ENCODE measurements around the gene ZDHHC11B. TPM values are rescaled to one million over a fixed set of nuclear protein-coding genes. Genes with fewer than 3 reads are reported as not detected.
"Not testable (repeated sequence)": the region's sequence is repeated elsewhere in the genome, so short reads cannot be mapped to it uniquely, and the experiment has no call there.

ZDHHC11B gene
- total RNA-seq, 1 donor from 2014 or later, result 0.64 TPM

DNA sequence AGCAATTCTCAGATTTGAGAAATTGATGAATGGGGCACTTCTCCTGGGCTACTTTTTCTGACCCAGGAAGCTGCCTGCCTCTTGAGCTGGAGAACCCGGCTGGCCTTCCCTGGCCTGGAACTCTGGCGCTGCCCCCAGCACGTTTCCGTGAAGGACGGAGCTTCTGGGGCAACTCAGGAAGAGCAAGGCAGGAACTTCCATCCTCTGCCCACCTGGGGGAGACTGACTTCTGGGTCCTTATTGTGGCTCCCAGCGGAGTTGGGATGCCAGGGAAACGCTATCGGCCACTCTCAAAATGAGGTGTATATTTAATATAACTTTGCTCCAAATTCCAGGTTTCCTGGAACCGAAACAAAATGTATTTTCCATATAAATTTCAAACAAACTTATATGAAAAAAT, 57.4 kb downstream of the ZDHHC11B start:
- H3K4me1 ChIP-seq; H3K27me3 ChIP-seq; H3K27ac ChIP-seq; intact Hi-C loops (cut with DNase I); DNase-seq (ENCODE audit: low spot score in 2 of 2); H3K9me3 ChIP-seq; H3K36me3 ChIP-seq; H3K4me3 ChIP-seq: not testable (repeated sequence)

DNA sequence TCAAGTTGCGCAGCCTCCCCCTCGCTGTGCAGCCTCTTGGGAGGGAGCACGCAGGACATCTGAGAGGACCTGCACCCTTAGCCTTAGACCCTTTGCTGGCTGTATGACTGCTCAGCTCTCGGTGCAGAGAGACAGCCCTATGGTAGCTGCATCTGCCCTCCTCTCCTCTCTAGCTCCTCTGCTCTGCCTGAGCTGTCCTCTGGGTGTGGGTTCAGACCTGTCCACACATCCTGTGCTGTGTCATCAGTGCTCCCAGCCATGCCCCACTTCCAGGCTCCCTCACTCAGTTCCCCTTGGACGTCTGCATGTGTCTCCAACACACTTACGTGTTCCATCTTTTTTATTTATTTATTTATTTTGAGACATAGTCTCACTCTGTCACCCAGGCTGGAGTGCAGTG, 60.7 kb downstream of the ZDHHC11B start:
- intact Hi-C loops (cut with DNase I); H3K4me3 ChIP-seq; H3K9me3 ChIP-seq; H3K4me1 ChIP-seq; DNase-seq (ENCODE audit: low spot score in 2 of 2); H3K27ac ChIP-seq; H3K27me3 ChIP-seq; H3K36me3 ChIP-seq: not testable (repeated sequence)

DNA sequence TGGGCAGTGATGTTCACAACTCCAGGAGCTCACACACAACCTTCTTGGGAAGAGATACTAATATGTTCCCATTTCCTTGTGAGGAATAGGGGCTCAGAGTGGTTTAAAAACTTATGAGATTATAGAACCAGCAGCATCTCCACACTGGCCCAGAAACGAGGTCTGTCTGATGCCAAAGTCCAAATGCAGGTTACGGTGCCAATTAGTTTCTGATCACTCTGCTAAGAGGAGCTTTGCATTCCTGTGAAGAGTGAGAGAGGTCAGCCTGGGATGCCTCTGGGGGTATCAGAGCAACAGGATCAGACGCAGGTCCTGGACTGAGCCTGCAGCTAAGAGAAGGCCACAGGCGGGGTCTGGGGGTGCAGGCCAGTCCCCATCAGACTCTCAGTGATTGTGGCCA, 61.2 kb downstream of the ZDHHC11B start:
- H3K27me3 ChIP-seq; DNase-seq (ENCODE audit: low spot score in 2 of 2); H3K4me1 ChIP-seq; H3K27ac ChIP-seq; intact Hi-C loops (cut with DNase I); H3K36me3 ChIP-seq; H3K9me3 ChIP-seq; H3K4me3 ChIP-seq: not testable (repeated sequence)

DNA sequence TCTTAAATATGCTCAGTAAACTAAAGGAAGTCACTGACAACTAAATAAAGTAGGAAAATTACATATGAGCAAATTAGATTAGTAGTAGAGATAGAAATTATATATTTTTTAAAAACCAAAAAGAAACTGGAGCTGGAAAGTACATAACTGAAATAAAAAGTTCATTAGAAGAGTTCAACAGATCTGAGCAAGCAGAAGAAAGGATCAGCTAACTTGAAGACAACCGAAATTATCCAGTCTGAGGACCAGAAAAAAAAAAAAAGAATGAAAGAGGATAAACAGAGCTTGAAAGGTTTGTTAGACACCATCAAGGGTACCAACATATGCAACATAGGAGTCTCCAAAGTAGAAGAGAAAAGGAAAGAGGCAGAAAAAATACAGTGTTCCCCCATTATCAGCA, 65.2 kb downstream of the ZDHHC11B start:
- intact Hi-C loops (cut with DNase I); H3K27ac ChIP-seq; H3K9me3 ChIP-seq; H3K4me3 ChIP-seq; H3K27me3 ChIP-seq; H3K36me3 ChIP-seq; DNase-seq (ENCODE audit: low spot score in 2 of 2); H3K4me1 ChIP-seq: not testable (repeated sequence)

DNA sequence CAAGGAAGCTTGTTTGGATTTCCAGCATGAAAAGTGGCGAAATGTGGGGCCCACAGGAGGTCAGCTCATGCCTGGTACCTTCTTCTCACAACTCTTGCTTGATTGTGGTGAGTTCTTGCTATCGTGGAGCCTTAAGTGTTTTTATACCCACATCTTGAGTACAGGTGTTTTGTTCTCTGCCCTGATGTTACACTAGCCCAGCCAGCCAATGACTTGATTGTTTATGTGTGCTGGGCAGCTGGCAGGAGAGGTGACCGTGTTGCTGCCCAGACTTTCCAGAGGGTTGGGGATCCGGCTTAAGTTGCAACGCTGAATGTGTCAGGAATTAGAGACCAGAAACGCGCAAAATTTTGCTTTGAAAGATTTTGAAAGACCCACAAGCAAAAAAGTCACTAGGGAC, 67.4 kb downstream of the ZDHHC11B start:
- intact Hi-C loops (cut with DNase I), result no loop called here
- no peak for DNase-seq (ENCODE audit: low spot score in 2 of 2)
- H3K4me3 ChIP-seq, result no peak overlapping the region
- no peaks in the 10 kb centered on the region for H3K4me1 ChIP-seq
- no peak overlapping the region for H3K27ac ChIP-seq
- H3K27me3 ChIP-seq, result no peaks in the 10 kb centered on the region
- TF ChIP-seq, protein P1, sequence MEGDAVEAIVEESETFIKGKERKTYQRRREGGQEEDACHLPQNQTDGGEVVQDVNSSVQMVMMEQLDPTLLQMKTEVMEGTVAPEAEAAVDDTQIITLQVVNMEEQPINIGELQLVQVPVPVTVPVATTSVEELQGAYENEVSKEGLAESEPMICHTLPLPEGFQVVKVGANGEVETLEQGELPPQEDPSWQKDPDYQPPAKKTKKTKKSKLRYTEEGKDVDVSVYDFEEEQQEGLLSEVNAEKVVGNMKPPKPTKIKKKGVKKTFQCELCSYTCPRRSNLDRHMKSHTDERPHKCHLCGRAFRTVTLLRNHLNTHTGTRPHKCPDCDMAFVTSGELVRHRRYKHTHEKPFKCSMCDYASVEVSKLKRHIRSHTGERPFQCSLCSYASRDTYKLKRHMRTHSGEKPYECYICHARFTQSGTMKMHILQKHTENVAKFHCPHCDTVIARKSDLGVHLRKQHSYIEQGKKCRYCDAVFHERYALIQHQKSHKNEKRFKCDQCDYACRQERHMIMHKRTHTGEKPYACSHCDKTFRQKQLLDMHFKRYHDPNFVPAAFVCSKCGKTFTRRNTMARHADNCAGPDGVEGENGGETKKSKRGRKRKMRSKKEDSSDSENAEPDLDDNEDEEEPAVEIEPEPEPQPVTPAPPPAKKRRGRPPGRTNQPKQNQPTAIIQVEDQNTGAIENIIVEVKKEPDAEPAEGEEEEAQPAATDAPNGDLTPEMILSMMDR (IDR thresholded peaks at IDR 0.05), result no peak
- H3K9me3 ChIP-seq, result peaks cover 9% of the 10 kb centered on the region in 2 donors
- H3K36me3 ChIP-seq, result no peaks in the 10 kb centered on the region

DNA sequence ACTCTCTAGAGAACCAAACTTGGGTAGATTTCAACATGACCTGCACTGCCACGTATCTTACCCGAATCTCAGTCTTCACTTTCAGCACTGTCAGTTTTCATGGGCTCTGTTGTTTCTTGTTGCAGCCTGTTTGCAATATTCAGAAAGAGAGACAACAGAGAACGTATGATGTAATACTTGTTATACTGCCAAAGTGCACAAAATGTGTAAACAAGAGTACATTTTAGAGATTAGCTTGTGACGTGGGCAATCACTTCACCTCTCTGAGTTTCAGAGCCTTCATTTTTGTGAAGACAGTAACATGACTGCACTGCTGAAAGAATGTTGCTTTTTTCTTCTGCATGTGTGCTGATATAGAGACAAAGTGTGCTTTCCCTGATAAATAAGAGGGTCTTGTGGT, 67.8 kb downstream of the ZDHHC11B start:
- H3K27ac ChIP-seq, result not testable (repeated sequence)

DNA sequence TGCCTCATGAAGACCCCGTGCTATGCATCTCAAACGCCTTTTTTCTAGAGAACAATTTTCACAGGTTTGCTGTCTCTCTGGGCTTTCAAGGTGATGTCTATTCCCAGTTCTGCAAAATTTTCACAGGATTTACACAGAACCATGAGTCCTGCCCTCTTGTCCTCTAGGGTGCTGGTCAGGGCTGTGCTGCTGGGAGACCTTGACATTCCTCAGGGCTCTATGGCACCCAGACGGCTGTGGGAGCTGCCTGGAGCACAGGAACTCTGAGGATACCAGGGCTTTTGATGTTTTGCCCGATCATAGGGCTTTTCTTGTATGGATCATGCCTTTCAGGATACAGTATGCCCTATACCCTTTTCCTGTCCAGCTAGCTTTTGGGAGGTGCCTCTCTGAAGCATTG, 68.9 kb downstream of the ZDHHC11B start:
- intact Hi-C loops (cut with DNase I); DNase-seq (ENCODE audit: low spot score in 2 of 2); H3K27ac ChIP-seq: not testable (repeated sequence)

More for the DNA sequence above, 67.8 kb downstream of the ZDHHC11B start:
- H3K4me3 ChIP-seq; H3K4me1 ChIP-seq; H3K9me3 ChIP-seq; H3K27me3 ChIP-seq; intact Hi-C loops (cut with DNase I); DNase-seq (ENCODE audit: low spot score in 2 of 2); H3K36me3 ChIP-seq: not testable (repeated sequence)

DNA sequence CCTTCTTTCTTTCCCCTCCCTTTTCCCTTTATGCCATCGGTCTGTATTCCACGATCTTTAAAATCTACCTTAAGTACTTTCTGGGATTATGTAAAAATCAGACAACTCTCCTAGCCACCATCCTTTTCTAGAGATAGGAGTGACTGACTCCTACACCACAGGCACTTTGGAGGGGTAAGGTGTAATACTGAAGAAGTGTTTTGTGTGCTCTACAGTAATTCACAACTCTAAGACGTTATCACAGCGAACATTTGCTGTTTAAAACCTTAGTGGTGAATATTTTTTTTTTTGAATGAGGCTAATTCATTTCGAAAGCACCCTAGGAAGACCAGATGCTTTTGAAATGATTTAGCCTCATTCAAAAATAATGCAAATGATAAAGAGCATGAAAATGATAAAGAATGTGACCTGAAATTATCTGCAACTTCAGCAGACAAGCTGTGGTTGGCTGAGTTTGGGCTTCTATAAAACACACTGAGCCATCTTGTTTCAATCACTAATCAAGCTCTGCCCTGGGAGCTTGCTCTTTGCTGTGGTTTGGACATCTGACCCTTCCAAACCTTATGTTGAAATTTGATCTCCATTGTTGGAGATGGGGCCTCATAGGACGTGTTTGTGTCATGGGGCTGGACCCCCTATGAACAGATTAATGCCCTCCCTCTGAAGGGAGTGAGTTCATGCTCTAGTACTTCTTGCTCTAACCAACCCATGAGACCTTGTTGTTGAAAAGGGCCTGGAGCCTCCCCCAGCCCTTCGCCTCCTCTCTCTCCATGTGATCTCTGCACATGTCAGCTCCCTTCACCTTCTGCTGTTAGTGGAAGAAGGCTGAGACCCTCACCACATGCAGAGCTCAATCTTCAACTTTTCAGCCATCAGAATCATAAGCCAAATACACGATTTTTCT, 70.1 kb downstream of the ZDHHC11B start:
- H3K4me1 ChIP-seq; H3K9me3 ChIP-seq; intact Hi-C loops (cut with DNase I); H3K4me3 ChIP-seq; DNase-seq (ENCODE audit: low spot score in 2 of 2); H3K36me3 ChIP-seq; H3K27me3 ChIP-seq; H3K27ac ChIP-seq: not testable (repeated sequence)

More for the DNA sequence above, 68.9 kb downstream of the ZDHHC11B start:
- not testable (repeated sequence) for H3K36me3 ChIP-seq, H3K27me3 ChIP-seq, H3K4me1 ChIP-seq, H3K4me3 ChIP-seq, H3K9me3 ChIP-seq

DNA sequence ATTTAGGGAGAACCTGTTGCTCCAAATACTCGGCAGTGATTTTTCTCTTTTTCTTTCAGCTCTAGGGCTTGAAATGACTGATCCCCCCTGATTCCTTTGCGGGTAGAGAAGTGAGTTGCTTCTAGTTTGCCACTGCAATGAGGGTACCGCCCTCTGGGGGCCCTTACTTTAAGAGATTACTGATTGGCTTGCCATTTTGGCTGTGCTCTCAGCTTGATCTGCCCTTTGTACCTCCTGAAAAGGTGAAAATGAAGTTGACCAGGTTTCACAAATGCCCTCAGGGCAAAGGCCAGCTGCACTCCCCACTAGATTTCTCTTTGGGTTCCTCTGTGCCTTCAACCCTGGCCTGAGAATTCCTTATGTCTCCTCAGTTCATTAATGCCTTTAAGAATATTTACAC, 70.8 kb downstream of the ZDHHC11B start:
- H3K4me3 ChIP-seq; H3K4me1 ChIP-seq; H3K9me3 ChIP-seq; DNase-seq (ENCODE audit: low spot score in 2 of 2); H3K27me3 ChIP-seq; H3K36me3 ChIP-seq; intact Hi-C loops (cut with DNase I); H3K27ac ChIP-seq: not testable (repeated sequence)

DNA sequence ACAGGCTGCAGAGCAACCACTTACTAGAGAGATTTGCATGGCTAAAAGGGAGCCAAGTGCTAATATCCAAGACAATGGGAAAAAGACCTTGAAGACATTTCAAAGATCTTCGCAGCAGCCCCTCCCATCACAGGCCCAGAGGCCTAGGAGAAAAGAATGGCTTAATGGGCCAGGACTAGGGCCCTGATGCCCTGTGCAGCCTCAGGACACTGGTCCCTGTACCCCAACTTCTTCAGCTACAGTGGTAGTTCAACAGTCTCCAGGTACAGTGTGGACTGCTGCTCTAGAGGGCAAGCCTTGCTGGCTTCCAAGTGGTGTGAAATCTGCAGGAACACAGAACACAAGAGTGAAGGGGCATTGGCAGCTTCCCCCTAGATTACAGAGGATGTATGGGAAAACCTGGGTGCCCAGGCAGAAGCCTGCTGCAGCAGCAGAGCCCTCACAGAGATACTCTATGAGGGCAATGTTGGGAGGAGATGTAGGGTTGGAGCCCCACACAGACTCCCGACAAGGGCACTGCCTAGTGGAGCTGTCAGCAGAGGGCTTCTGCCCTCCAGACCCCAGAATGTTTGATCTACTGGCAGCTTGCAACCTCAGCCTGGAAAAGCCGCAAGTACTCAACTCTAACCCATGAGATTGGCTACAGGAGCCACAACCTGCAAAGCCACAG, 75.5 kb downstream of the ZDHHC11B start:
- H3K36me3 ChIP-seq; H3K4me3 ChIP-seq; H3K4me1 ChIP-seq; H3K27me3 ChIP-seq; H3K9me3 ChIP-seq; H3K27ac ChIP-seq; DNase-seq (ENCODE audit: low spot score in 2 of 2); intact Hi-C loops (cut with DNase I): not testable (repeated sequence)

DNA sequence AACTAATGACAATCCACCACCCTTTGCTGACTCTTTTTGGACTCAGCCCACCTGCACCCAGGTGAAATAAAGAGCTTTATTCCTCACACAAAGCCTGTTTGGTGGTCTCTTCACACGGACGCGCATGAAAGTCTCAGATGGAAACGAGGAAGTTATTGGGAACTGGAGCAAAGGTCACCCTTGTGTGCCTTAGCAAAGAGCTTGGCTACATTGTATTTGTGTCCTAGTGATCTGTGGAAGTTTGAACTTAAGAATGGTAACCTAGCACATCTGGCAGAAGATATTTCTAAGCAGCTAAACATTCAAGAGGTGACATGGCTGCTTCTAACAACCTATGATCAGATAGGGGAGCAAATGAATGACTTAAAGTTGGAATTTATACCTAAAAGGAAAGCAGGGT, 76.2 kb downstream of the ZDHHC11B start:
- H3K27me3 ChIP-seq; H3K27ac ChIP-seq; H3K4me3 ChIP-seq; DNase-seq (ENCODE audit: low spot score in 2 of 2); H3K9me3 ChIP-seq; H3K36me3 ChIP-seq; H3K4me1 ChIP-seq; intact Hi-C loops (cut with DNase I): not testable (repeated sequence)

DNA sequence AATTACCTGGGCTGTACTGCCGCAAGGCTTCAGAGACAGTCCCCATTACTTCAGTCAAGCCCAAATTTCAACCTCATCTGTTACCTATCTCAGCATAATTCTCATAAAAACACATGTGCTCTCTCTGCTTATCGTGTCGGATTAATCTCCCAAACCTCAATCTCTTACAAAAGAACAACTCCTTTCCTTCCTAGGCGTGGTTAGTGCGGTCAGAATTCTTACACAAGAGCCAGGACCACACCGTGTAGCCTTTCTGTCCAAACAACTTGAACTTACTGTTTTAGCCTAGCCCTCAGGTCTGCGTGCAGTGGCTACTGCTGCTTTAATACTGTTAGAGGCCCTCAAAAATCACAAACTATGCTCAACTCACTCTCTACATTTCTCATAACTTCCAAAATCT, 78.4 kb downstream of the ZDHHC11B start:
- H3K4me1 ChIP-seq; H3K4me3 ChIP-seq; H3K9me3 ChIP-seq; DNase-seq (ENCODE audit: low spot score in 2 of 2); H3K27ac ChIP-seq; H3K36me3 ChIP-seq; H3K27me3 ChIP-seq; intact Hi-C loops (cut with DNase I): not testable (repeated sequence)

Measured in ascending aorta (tissue), 2 donors.